Measurements from ENCODE around the gene NOS2. TPM values are rescaled to one million over a fixed set of nuclear protein-coding genes. Genes with fewer than 3 reads are reported as not detected.

Gene NOS2
- total RNA-seq, 1 donor from 2014 or later, result not detected

DNA sequence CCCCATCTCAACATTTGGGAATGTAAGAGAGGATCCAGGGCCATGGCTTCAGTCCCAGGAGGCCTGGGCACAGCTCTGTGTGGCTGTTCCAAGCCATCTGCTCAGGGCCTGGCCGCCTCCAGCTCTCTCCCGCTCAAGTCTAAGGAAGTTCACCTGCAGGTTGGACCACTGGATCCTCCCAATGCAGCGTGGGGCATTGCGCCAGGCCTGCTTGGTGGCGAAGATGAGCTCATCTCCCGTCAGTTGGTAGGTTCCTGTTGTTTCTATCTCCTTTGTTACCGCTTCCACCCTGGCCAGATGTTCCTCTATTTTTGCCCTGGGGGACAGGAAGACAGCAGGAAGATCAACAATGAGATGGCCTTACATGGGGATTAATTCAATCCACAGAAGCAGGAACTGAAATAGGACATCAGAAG, 17.5 kb downstream of the NOS2 start:
- ATAC-seq (ENCODE audit: low read depth) (no peak), DNase-seq (no peak)
- ChIA-PET CTCF (interaction anchor here (1.2 kb wide), 1 partner anchor 97 kb away, joined by 3 read pairs; no protein-coding TSS in a partner anchor), POLR2A (no interaction called here)
- Mint-ChIP-seq H3K36me3 (ENCODE audit: low read depth) (no peaks in the 10 kb centered on the region), H3K4me3 (no peak overlapping the region), H3K27ac (no peak overlapping the region), H3K9me3 (no peaks in the 10 kb centered on the region), H3K4me1 (no peaks in the 10 kb centered on the region), H3K27me3 (peaks cover 7% of the 10 kb centered on the region)
- intact Hi-C loops (cut with micrococcal nuclease), result no loop called here
- TF ChIP-seq, protein P1, sequence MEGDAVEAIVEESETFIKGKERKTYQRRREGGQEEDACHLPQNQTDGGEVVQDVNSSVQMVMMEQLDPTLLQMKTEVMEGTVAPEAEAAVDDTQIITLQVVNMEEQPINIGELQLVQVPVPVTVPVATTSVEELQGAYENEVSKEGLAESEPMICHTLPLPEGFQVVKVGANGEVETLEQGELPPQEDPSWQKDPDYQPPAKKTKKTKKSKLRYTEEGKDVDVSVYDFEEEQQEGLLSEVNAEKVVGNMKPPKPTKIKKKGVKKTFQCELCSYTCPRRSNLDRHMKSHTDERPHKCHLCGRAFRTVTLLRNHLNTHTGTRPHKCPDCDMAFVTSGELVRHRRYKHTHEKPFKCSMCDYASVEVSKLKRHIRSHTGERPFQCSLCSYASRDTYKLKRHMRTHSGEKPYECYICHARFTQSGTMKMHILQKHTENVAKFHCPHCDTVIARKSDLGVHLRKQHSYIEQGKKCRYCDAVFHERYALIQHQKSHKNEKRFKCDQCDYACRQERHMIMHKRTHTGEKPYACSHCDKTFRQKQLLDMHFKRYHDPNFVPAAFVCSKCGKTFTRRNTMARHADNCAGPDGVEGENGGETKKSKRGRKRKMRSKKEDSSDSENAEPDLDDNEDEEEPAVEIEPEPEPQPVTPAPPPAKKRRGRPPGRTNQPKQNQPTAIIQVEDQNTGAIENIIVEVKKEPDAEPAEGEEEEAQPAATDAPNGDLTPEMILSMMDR (IDR thresholded peaks at IDR 0.05), result no peak

DNA sequence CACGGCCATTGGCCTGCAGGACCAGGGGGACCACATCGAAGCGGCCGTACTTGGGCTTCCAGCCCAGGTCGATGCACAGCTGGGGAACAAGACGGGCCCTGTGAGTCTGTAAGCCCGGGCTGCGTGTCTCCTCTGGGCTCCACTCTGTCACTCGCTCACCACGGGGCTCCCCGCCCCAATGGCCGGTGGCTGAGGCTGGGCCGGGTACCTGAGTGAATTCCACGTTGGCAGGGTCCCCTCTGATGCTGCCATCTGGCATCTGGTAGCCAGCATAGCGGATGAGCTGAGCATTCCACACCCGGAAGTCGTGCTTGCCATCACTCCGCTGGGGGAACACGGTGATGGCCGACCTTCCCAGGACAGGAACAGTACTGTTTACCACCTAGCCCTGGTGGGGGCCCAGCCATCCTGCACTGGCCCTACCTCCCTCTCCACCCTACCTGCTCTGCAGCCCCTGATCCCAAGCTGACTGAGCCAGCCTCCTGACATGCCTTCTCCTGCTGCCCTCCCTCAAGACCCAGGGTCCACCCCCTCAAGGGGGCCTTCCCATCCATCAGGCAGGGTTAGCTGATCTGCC, 19.4 kb downstream of the NOS2 start:
- ChIA-PET POLR2A (no interaction called here), CTCF (no interaction called here)
- intact Hi-C loops (cut with micrococcal nuclease), result no loop called here
- Mint-ChIP-seq H3K9me3 (no peaks in the 10 kb centered on the region), H3K27me3 (peaks cover 7% of the 10 kb centered on the region), H3K36me3 (ENCODE audit: low read depth) (no peaks in the 10 kb centered on the region), H3K4me3 (no peak overlapping the region), H3K4me1 (no peaks in the 10 kb centered on the region), H3K27ac (no peak overlapping the region)
- ATAC-seq (ENCODE audit: low read depth), result no peak
- DNase-seq, result no peak
- TF ChIP-seq, protein P1 (IDR thresholded peaks at IDR 0.05), result no peak

DNA sequence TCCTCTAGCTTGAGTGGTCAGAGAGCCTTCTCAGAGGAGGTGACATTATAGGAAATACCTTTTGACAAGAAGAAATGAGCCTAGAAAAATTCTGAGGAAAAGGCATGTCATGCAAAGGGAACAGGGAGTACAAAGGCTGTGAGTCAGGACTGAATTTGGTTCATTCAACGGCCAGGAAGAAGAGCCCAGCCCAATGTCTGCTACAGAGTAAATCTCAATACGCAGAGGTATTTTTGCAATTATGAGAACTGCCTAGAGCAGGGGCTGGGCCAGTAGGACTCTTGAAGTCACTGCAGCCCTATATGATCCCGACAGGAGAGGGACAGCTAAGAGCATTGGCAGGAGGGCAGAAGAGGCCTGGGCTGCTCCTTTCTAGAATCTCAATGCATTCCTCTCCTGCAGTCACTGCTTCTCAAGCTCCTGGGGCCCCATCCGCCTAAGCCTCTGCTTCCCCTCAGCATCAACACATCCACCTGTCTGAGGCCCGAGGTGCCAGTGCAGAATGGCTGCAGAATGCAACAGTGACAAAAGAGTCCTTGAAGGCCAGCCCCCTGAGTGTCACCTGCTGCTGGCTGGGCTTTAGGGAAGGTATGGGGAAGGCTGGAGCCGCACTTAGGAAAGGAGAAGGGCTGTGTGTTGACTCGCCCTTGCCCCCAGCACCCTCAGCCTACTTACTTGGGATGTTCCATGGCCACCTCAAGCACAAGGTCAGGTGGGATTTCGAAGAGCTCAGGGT, 20.1 kb downstream of the NOS2 start:
- TF ChIP-seq, protein P1 (IDR thresholded peaks at IDR 0.05), result no peak
- ChIA-PET CTCF (no interaction called here), POLR2A (no interaction called here)
- DNase-seq, result no peak
- Mint-ChIP-seq H3K27me3 (peaks cover 7% of the 10 kb centered on the region), H3K4me1 (no peaks in the 10 kb centered on the region), H3K36me3 (ENCODE audit: low read depth) (no peaks in the 10 kb centered on the region), H3K9me3 (no peaks in the 10 kb centered on the region), H3K4me3 (no peak overlapping the region), H3K27ac (no peak overlapping the region)
- ATAC-seq (ENCODE audit: low read depth), result no peak
- intact Hi-C loops (cut with micrococcal nuclease), result no loop called here

DNA sequence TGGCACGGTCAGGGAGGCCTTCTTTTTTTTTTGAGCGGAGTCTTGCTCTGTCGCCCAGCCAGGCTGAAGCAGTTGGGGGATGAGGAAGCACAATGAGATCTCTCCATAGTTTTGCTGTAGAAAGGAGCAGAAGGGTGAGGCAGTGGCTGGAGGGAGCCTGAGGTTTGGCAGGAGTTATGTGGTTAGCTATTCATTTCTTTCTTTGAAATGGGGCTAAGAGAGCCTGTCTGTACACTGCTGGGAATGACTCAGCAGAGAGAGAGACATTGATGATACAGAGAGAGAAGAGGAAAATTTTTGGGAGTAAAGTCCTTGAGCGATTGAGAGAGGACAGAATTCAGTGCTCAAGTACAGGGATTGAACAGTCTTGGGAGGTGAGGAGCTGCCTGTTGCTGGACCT, 22.1 kb downstream of the NOS2 start:
- ChIA-PET POLR2A (no interaction called here), CTCF (no interaction called here)
- Mint-ChIP-seq H3K4me1 (no peaks in the 10 kb centered on the region), H3K36me3 (ENCODE audit: low read depth) (no peaks in the 10 kb centered on the region), H3K27ac (no peak overlapping the region), H3K9me3 (no peaks in the 10 kb centered on the region), H3K4me3 (no peak overlapping the region), H3K27me3 (peaks cover 7% of the 10 kb centered on the region)
- intact Hi-C loops (cut with micrococcal nuclease), result no loop called here
- ATAC-seq (ENCODE audit: low read depth), result no peak
- TF ChIP-seq, protein P1 (IDR thresholded peaks at IDR 0.05), result no peak
- DNase-seq, result no peak

DNA sequence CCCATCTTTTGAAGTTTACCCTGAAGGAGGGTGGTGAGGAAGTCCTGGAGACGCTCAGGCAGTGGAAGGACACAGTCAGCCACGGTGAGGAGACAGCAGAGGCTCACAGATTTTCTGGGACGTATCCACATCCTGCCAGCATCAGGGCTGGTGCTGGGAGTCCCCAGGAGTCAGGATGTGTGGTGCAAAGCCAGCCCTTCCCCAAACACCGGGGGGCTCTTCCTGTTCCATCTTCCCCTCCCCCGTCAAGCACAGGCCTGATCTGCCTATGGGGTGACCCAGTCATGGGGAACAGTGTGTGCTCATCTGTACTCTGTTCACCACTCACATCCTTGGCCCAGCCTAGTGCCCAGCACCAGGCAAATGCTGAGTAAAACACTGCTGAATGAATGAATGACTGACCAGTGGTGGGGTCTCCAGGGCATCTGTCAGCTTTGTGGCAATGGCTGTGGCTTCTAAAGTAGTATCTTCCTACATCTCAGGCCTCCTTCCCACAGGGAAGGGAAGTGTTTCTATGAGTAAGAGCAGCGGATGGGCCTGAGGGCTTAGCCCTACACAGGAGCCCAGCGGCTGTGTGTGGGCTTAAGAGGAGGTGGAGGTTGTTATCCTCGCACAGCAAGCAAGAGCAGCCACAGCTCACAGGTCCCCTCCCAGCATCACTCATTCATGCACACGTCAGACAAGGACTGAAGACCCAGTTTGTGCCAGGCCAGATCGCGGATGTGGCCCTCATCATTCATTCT, 23.3 kb downstream of the NOS2 start:
- ATAC-seq (ENCODE audit: low read depth), result no peak
- POLR2A ChIA-PET, result no interaction called here
- H3K36me3 Mint-ChIP-seq (ENCODE audit: low read depth), result no peaks in the 10 kb centered on the region
- H3K4me1 Mint-ChIP-seq, result no peaks in the 10 kb centered on the region
- intact Hi-C loops (cut with micrococcal nuclease), result no loop called here
- peaks cover 5% of the 10 kb centered on the region for H3K27me3 Mint-ChIP-seq
- TF ChIP-seq, protein P1 (IDR thresholded peaks at IDR 0.05), result no peak
- CTCF ChIA-PET, result no interaction called here
- no peak overlapping the region for H3K27ac Mint-ChIP-seq
- no peak overlapping the region for H3K4me3 Mint-ChIP-seq
- DNase-seq, result no peak
- H3K9me3 Mint-ChIP-seq, result no peaks in the 10 kb centered on the region

All from activated B cell treated with CpG ODN at 0.5 μM for 24 hours (primary cell).